ENCODE data around the gene RPS18. TPM values are rescaled to one million over a fixed set of nuclear protein-coding genes. Genes with fewer than 3 reads are reported as not detected.
A peak's percentile ranks its signal among the peaks of the same experiment; 100 is the strongest.

Gene RPS18
- total and polyA plus RNA-seq, 9 of the 15 experiments (the other 6 are each of a cell fraction or from before 2014, with no cell fraction given): 5,023 to 17,516 (median 8,131) TPM

DNA sequence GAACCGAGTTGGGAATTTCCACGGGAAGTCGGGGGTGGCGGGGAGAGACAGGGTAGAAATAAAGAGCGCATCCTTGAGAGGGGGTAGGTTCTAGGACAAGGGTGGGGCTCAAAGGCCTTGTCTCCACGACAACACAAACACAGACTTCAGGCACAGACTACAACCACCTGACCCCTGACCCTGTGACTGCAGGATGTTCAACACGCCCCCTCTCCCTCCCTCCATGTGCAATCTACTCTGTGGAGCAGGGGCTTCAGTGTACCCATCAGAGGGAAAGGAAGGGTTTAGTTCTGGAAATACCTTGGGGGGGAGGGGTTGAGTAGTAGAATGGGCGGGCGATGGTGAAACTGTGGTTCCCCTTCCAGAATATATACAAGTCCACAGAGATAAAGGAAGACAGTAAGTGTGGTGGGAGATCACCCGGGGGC is 42.7 kb downstream of the RPS18 start (continued):
- TF ChIP-seq, protein P1, sequence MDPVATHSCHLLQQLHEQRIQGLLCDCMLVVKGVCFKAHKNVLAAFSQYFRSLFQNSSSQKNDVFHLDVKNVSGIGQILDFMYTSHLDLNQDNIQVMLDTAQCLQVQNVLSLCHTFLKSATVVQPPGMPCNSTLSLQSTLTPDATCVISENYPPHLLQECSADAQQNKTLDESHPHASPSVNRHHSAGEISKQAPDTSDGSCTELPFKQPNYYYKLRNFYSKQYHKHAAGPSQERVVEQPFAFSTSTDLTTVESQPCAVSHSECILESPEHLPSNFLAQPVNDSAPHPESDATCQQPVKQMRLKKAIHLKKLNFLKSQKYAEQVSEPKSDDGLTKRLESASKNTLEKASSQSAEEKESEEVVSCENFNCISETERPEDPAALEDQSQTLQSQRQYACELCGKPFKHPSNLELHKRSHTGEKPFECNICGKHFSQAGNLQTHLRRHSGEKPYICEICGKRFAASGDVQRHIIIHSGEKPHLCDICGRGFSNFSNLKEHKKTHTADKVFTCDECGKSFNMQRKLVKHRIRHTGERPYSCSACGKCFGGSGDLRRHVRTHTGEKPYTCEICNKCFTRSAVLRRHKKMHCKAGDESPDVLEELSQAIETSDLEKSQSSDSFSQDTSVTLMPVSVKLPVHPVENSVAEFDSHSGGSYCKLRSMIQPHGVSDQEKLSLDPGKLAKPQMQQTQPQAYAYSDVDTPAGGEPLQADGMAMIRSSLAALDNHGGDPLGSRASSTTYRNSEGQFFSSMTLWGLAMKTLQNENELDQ (CRISPR knock-in tag; IDR thresholded peaks at IDR 0.05; ENCODE audit: borderline replicate concordance): 0 out of 2 replicates have a peak, but pooled peaks have one; percentile 67
- 0 out of 2 replicates have a peak, but pooled peaks have one; percentile 1 for TF ChIP-seq REST (IDR thresholded peaks at IDR 0.05; ENCODE audit: borderline replicate concordance)
- TF ChIP-seq REST (CRISPR knock-in tag; IDR thresholded peaks at IDR 0.05; ENCODE audit: low read depth): no peak
- peak; percentile 38 to 47; a peak in 1 of 4 replicates for TF ChIP-seq RCOR1 (IDR thresholded peaks at IDR 0.05; ENCODE audit: borderline replicate concordance in 1 of 2, low read depth in 2 of 2, low read length in 2 of 2)
- 0 out of 4 replicates have a peak, but pooled peaks of 1 of the 2 experiments have one; percentile 11 for TF ChIP-seq KDM1A (IDR thresholded peaks at IDR 0.05)
- TF ChIP-seq ZFP91 (CRISPR knock-in tag; IDR thresholded peaks at IDR 0.05): no peak
- TF ChIP-seq, protein P2, sequence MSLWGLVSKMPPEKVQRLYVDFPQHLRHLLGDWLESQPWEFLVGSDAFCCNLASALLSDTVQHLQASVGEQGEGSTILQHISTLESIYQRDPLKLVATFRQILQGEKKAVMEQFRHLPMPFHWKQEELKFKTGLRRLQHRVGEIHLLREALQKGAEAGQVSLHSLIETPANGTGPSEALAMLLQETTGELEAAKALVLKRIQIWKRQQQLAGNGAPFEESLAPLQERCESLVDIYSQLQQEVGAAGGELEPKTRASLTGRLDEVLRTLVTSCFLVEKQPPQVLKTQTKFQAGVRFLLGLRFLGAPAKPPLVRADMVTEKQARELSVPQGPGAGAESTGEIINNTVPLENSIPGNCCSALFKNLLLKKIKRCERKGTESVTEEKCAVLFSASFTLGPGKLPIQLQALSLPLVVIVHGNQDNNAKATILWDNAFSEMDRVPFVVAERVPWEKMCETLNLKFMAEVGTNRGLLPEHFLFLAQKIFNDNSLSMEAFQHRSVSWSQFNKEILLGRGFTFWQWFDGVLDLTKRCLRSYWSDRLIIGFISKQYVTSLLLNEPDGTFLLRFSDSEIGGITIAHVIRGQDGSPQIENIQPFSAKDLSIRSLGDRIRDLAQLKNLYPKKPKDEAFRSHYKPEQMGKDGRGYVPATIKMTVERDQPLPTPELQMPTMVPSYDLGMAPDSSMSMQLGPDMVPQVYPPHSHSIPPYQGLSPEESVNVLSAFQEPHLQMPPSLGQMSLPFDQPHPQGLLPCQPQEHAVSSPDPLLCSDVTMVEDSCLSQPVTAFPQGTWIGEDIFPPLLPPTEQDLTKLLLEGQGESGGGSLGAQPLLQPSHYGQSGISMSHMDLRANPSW (CRISPR knock-in tag; IDR thresholded peaks at IDR 0.05): no peak
- no peak for TF ChIP-seq FOXM1 (IDR thresholded peaks at IDR 0.05; ENCODE audit: low read depth)
- TF ChIP-seq FOXM1 (CRISPR knock-in tag; IDR thresholded peaks at IDR 0.05; ENCODE audit: low read depth): no peak
- TF ChIP-seq CBX3 (IDR thresholded peaks at IDR 0.05; ENCODE audit: borderline replicate concordance in 1 of 2, low read length in 2 of 2): no peak
- TF ChIP-seq ZNF766 (CRISPR knock-in tag; conservative IDR thresholded peaks at IDR 0.05): no peak
- no peak for TF ChIP-seq MIER1 (IDR thresholded peaks at IDR 0.05; ENCODE audit: low read depth)

Data from K562 (cell line).